Upper lobe of left lung (tissue), 6 donors: ENCODE measurements around the gene RNASEH2B. TPM values are rescaled to one million over a fixed set of nuclear protein-coding genes. Genes with fewer than 3 reads are reported as not detected.

Experiments used
- ATAC-seq, 2 donors: fragments of 200-7000 bp; cut with Tn5 transposase; one replicate each; pipeline ENCODE4 v1.9.1; 2022; ENCODE audit warnings: mild to moderate bottlenecking in 2 of 2, moderate library complexity in 2 of 2; ENCODE audit not compliant: low FRiP score in 2 of 2
- DNase-seq, 2 donors: peaks; one replicate each; pipeline ENCODE4 v3.0.0-alpha.2; 2019 to 2020
- H3K27ac ChIP-seq, 4 donors: fragments of 200-600 bp; sonication (generic); one replicate each; pipeline ENCODE4 v1.5.1; 2016 to 2019
- H3K27me3 ChIP-seq, 4 donors: fragments of 200-600 bp; sonication (generic); one replicate each; pipeline ENCODE4 v1.5.1; 2017 to 2019
- H3K36me3 ChIP-seq, 4 donors: fragments of 200-600 bp; sonication (generic); one replicate each; pipeline ENCODE4 v1.5.1; 2016 to 2019
- H3K4me1 ChIP-seq, 4 donors: fragments of 200-600 bp; sonication (generic); one replicate each; pipeline ENCODE4 v1.5.1; 2018 to 2019
- H3K4me3 ChIP-seq, 4 donors: fragments of 200-600 bp; sonication (generic); one replicate each; pipeline ENCODE4 v1.5.1; 2017 to 2019; ENCODE audit warnings: mild to moderate bottlenecking in 2 of 4, moderate library complexity in 1 of 4
- H3K9me3 ChIP-seq, 4 donors: fragments of 200-600 bp; sonication (generic); one replicate each; pipeline ENCODE4 v1.5.1; 2018 to 2019
- EP300 ChIP-seq, 4 donors: sonication (generic); formaldehyde crosslinking; IDR thresholded peaks; one replicate each; pipeline ENCODE4 v1.5.1; 2017; ENCODE audit warnings: antibody characterized with exemption in 4 of 4, control low read depth in 2 of 4
- POLR2A ChIP-seq, 4 donors: fragments of 450-650 bp; IDR thresholded peaks; one replicate each; pipeline ENCODE4 v1.5.1; 2016 to 2017; ENCODE audit warnings: antibody characterized with exemption in 4 of 4, mild to moderate bottlenecking in 2 of 4
- POLR2AphosphoS5 ChIP-seq, 2 donors: sonication (generic); formaldehyde crosslinking; IDR thresholded peaks; one replicate each; pipeline ENCODE4 v1.5.1; 2017; ENCODE audit warnings: antibody characterized with exemption in 2 of 2
- WGBS, 2 donors: methylation state at CpG; one replicate each; pipeline ENCODE4 v1.1.5; 2017 to 2018; 5-methylcytosine and 5-hydroxymethylcytosine counted together
- total RNA-seq, 6 donors: library from RNA; depleted of rRNA in 4 of 6; stranded (reverse); fragments of >200 nt in 4 of 6; gene quantifications; one replicate each; pipeline versions ENCODE4 v1.1.0 to v1.2.1, GENCODE V29; 2016 to 2021
- TF ChIP-seq, protein P1 (sequence below), 6 experiments: fragments of 450-650 bp in 4 of 6; fragments of 200-600 bp in 2 of 6; sonication (generic) in 2 of 6; IDR thresholded peaks; one replicate each; pipeline ENCODE4 v1.5.1; 2016 to 2019; ENCODE audit warnings: antibody characterized with exemption in 6 of 6
- donor health status: DM: no; HTN: no; CAD: no; lungs with moderate emphysema.
- donor health status: DM: no; HTN: yes; CAD: no; lungs with severe emphysema.

Gene RNASEH2B
- total RNA-seq, 6 donors from 2014 or later, result 22.1 to 60.5 (median 38.8) TPM

DNA sequence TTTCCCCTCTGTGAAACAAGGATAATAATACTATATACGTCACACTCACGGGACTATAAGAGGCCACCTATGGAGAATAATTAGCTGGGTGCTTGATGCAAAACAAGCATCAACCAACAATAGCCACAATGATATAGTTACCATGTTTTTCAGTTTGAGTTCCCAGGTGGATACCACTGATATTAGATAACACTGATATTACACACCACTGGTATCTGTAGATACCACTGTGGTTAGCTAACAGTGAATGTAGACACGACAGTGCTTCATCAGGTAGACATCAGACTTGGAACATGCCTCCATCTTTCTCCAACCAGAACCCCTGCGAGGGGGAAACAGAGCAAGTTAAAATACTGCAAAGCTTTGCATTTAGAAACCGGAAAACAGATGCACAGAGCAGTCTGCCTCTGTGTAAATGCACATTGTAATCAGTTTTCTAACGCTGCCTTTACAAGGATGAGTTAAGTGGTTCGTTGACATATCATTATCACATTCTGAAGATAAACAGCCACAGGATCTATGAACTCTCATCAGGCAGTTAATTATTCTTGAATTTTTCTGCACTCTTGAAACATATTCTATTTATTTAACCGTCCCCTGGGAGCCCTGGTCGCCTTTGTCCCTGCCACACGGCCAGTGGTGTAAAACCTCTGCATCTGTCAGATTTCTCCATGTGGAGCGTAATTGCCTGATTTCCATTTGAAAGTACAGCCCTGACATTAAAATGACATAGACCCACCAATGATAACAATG is 80.7 kb downstream of the RNASEH2B start:
- WGBS, 2 donors, result 67 to 69% methylated on average over 11 of the region's 11 CpGs
- H3K4me1 ChIP-seq, result peaks cover 0 to 7% (median 0%) of the 10 kb centered on the region in 4 donors
- no peaks in the 10 kb centered on the region for H3K27me3 ChIP-seq
- TF ChIP-seq POLR2A (IDR thresholded peaks at IDR 0.05) (no peak), EP300 (IDR thresholded peaks at IDR 0.05) (no peak), POLR2AphosphoS5 (IDR thresholded peaks at IDR 0.05) (no peak)
- TF ChIP-seq, protein P1, sequence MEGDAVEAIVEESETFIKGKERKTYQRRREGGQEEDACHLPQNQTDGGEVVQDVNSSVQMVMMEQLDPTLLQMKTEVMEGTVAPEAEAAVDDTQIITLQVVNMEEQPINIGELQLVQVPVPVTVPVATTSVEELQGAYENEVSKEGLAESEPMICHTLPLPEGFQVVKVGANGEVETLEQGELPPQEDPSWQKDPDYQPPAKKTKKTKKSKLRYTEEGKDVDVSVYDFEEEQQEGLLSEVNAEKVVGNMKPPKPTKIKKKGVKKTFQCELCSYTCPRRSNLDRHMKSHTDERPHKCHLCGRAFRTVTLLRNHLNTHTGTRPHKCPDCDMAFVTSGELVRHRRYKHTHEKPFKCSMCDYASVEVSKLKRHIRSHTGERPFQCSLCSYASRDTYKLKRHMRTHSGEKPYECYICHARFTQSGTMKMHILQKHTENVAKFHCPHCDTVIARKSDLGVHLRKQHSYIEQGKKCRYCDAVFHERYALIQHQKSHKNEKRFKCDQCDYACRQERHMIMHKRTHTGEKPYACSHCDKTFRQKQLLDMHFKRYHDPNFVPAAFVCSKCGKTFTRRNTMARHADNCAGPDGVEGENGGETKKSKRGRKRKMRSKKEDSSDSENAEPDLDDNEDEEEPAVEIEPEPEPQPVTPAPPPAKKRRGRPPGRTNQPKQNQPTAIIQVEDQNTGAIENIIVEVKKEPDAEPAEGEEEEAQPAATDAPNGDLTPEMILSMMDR (IDR thresholded peaks at IDR 0.05), result no peak
- ATAC-seq (no peak), DNase-seq (no peak)
- H3K36me3 ChIP-seq, result no peaks in the 10 kb centered on the region
- H3K27ac ChIP-seq, result peak overlapping the region in 2 of 4 donors; percentile 20 to 28
- no peak overlapping the region for H3K4me3 ChIP-seq
- H3K9me3 ChIP-seq, result no peaks in the 10 kb centered on the region

DNA sequence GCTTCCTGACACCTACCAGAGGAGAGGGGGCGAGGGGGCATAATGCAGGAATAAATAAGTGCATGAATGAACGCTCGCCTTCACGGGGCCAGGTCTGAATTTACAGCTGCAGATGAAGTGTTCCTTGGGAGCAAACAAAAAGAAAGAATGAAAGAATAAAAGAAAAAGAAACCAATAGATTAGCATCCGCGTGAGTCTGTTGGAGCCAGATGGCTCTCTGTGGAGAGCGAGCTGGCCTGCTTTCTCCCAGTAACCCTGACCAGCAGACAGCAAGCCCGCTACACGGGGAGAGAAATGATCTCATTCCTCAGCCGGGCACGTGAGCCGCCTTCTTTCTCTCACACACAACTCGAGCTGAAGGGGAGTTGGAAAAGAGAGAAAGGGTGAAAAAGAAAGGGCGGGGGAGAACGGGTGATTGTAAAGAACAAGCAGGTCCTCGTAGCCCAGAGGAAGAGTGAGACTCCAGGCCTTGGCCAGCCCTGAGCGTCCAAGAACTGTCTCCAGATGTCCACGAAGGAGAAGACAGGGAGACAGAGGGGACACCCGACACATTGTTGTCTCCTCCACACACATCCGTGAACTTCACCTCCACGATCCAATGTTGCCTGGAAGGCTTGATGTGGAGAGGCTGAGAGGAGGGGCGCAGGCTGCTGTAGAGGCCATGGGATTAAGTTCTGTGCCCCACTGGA is 81.4 kb downstream of the RNASEH2B start:
- no peaks in the 10 kb centered on the region for H3K27me3 ChIP-seq
- 70 to 74% methylated on average over 22 of the region's 22 CpGs for WGBS, 2 donors
- peaks cover 0 to 7% (median 0%) of the 10 kb centered on the region in 4 donors for H3K4me1 ChIP-seq
- peak overlapping the region; percentile 20 to 53 (median 32) for H3K27ac ChIP-seq
- ATAC-seq (peak; percentile 57 to 85), DNase-seq (no peak)
- TF ChIP-seq EP300 (IDR thresholded peaks at IDR 0.05) (no peak), POLR2AphosphoS5 (IDR thresholded peaks at IDR 0.05) (peak in 1 of 2 donors; percentile 11)
- no peaks in the 10 kb centered on the region for H3K9me3 ChIP-seq
- H3K4me3 ChIP-seq, result no peak overlapping the region
- H3K36me3 ChIP-seq, result no peaks in the 10 kb centered on the region

DNA sequence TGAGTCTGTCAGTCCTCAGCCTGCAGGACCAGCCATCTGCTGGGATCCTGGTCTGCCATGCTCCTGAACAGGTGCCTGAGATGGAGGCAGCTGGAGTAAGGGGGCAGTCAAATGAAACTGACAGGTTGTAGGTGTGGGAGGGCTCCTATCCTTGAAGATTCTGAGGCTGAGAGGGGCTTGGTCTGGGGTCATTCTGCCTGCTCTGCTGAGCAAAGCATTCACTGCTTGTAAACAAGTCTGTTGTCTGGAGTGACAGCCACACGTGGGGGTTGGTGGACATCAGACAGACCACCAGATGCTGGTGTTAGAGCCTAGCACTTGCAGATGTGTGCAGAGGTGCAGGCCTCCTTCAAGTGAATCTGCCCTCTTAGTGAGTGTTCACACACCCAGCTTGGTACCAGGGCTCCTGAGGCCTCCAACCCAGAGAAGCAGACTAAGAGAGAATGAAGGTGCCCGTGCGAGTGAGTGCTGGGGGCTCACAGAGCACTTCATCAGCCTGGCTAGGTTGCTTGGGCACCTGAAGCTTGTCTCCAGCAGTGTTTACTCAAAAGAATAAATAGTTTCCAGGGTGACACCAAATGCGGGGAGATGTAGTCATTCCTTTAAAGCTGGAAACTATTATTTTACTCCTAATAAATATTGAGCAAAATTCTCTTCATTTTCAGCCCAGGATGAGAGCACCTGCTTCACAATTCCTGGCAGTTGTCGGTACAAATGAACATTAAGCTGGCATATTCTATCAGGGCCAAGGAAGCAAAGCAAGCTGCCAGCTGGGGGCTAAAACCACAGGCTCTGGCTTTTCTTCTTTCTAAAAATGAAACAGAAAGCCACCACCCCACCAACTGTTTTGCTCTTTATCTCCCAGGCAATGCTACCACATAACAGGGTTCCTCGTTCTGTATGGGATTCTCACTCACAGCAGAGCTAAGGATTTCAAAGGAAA is 82.3 kb downstream of the RNASEH2B start:
- Histone ChIP-seq H3K27me3 (no peaks in the 10 kb centered on the region), H3K4me3 (no peak overlapping the region), H3K36me3 (no peaks in the 10 kb centered on the region), H3K4me1 (peaks cover 0 to 7% (median 0%) of the 10 kb centered on the region in 4 donors), H3K9me3 (no peaks in the 10 kb centered on the region), H3K27ac (peak overlapping the region; percentile 20 to 53 (median 32))
- TF ChIP-seq POLR2AphosphoS5 (IDR thresholded peaks at IDR 0.05), result no peak
- ATAC-seq (no peak), DNase-seq (no peak)
- WGBS, 2 donors, result 51 to 52% methylated on average over 5 to 6 of the region's 6 CpGs

DNA sequence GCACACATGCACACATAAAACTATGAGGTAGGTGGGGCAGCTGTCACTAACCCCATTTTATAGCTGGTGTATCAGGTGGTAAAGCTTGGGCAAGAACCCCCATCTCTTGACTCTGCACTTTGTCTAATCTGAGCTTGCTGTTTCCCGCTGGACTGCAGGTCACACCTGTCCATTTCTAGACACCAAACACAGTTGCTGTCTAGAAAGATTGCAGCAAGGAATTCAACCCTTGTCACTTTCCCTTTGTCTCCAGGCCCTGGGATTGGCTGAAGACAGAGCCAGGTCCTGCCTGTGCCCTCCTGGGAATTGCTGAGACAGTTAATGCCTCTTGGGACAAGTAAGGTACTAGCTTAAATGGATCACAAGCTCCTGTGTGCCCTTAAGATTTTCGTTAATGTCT is 83.8 kb downstream of the RNASEH2B start:
- WGBS, 2 donors, result 87 to 89% methylated on average over 2 of the region's 2 CpGs
- TF ChIP-seq EP300 (IDR thresholded peaks at IDR 0.05) (no peak), POLR2A (IDR thresholded peaks at IDR 0.05) (no peak), POLR2AphosphoS5 (IDR thresholded peaks at IDR 0.05) (no peak)
- TF ChIP-seq, protein P1 (IDR thresholded peaks at IDR 0.05), result no peak
- H3K4me3 ChIP-seq, result no peak overlapping the region
- no peaks in the 10 kb centered on the region for H3K9me3 ChIP-seq
- H3K36me3 ChIP-seq, result no peaks in the 10 kb centered on the region
- H3K4me1 ChIP-seq, result peaks cover 0 to 7% (median 0%) of the 10 kb centered on the region in 4 donors
- no peak for ATAC-seq
- H3K27ac ChIP-seq, result no peak overlapping the region
- no peaks in the 10 kb centered on the region for H3K27me3 ChIP-seq
- no peak for DNase-seq

DNA sequence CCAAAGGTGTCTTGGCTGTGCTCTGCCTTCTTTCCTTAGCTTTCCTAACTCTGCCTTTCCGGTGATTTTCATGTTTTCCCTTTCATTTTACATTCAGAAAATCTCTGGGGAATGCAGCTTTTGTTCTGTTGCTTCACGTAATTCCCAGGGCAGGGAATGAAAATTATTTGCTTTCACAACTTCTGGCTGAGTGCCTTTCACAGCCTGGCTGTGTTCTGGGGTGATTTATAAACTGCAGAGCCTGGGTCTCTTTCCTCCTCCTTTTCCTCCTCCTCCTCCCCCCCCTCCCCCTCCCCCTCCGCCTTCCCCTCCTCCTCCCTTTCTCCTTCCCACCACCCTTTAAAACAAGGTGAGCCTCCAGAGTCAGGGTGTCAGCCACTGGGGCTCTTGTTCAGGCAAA is 84.3 kb downstream of the RNASEH2B start:
- peaks cover 0 to 7% (median 0%) of the 10 kb centered on the region in 4 donors for H3K4me1 ChIP-seq
- 58 to 66% methylated on average over 3 of the region's 3 CpGs for WGBS, 2 donors
- no peak for TF ChIP-seq POLR2AphosphoS5 (IDR thresholded peaks at IDR 0.05)
- TF ChIP-seq, protein P1 (IDR thresholded peaks at IDR 0.05), result no peak
- no peak for TF ChIP-seq EP300 (IDR thresholded peaks at IDR 0.05)
- TF ChIP-seq POLR2A (IDR thresholded peaks at IDR 0.05), result no peak
- H3K4me3 ChIP-seq, result no peak overlapping the region
- H3K9me3 ChIP-seq, result no peaks in the 10 kb centered on the region
- H3K27ac ChIP-seq, result no peak overlapping the region
- no peak for ATAC-seq
- no peaks in the 10 kb centered on the region for H3K36me3 ChIP-seq
- H3K27me3 ChIP-seq, result no peaks in the 10 kb centered on the region
- no peak for DNase-seq
